ENCODE data around the gene TIMM44. TPM values are rescaled to one million over a fixed set of nuclear protein-coding genes. Genes with fewer than 3 reads are reported as not detected.

The TIMM44 gene
- total and polyA plus RNA-seq, 2 of the 8 experiments (the other 6 are each of a cell fraction or from before 2014, with no cell fraction given) = 131 to 150 TPM

DNA sequence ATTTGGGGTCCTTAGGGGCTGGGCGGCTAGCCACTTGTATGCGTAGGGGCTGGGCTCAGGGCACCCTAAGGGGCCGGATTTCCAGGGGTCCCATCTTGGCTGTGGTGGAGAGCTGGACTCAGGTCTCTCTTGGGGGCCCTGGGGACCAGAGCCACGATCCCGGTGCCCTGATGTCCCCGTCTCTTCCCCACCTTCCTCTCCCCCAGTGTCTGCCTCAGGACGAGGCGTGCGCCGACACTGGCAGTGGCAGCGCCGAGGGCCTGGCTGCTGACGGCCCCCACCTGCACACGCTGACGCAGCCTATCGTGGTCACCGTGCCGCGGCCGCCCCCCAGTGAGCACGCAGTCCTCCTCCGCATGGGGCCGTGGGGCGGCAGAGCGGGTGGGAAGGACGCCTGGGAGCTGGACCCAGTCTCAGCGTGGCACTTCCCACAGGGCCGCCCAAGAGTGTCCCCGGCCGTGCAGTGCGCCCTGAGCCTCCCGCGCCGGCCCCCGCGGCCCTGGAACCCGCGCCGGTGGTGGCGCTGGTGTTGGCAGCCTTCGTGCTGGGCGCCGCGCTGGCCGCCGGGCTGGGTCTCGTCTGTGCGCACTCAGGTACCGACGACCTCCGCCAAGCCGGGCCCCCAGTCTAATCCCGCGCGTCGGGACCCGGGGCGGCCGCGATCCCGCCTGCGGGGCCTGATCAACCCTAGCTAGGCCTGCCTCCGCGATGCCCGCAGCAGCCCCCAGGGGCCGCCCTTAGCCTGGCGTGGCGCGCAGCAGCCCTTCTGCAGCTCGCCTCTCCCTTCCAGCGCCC lies 26.0 kb downstream of the TIMM44 start (continued):
- TF ChIP-seq RAD21 (IDR thresholded peaks at IDR 0.05 in 1 of 2, conservative IDR thresholded peaks at IDR 0.05 in 1 of 2; ENCODE audit: low read depth in 2 of 2, low read length in 2 of 2) (peak; percentile 54 to 74), RBBP5 (IDR thresholded peaks at IDR 0.05; ENCODE audit: borderline replicate concordance, low read depth, low read length) (peak; percentile 17; the same call in 1 of the 2 replicates), SIN3A (conservative IDR thresholded peaks at IDR 0.05 in 1 of 2, IDR thresholded peaks at IDR 0.05 in 1 of 2; ENCODE audit: low read depth in 1 of 2, low read length in 2 of 2) (peak in 1 of 2 experiments; percentile 40; a peak in 1 of 4 replicates), EGR1 (IDR thresholded peaks at IDR 0.05; ENCODE audit: borderline replicate concordance, low read depth, low read length) (no peak), PHF8 (conservative IDR thresholded peaks at IDR 0.05; ENCODE audit: low read depth, low read length) (0 out of 2 replicates have a peak, but pooled peaks have one; percentile 11), CBX5 (IDR thresholded peaks at IDR 0.05; ENCODE audit: low read depth, low read length) (no peak), TEAD4 (IDR thresholded peaks at IDR 0.05; ENCODE audit: low read depth, low read length) (no peak), SAP30 (IDR thresholded peaks at IDR 0.05; ENCODE audit: insufficient read depth, insufficient replicate concordance, low read length) (no peak)
- TF ChIP-seq, protein P1, sequence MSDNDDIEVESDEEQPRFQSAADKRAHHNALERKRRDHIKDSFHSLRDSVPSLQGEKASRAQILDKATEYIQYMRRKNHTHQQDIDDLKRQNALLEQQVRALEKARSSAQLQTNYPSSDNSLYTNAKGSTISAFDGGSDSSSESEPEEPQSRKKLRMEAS (IDR thresholded peaks at IDR 0.05) = 0 out of 2 replicates have a peak, but pooled peaks have one; percentile 22
